Epithelial cell of esophagus (primary cell): ENCODE results near the gene TGFBR1.
A peak's percentile ranks its signal among the peaks of the same experiment; 100 is the strongest.

Experiments used
- DNase-seq: peaks from one replicate; pipeline ENCODE4 v3.0.0; 2010; ENCODE audit warnings: low read depth
- H3K4me3 ChIP-seq: 2 replicates; pipeline ENCODE4 v1.5.1; 2011; ENCODE audit warnings: mild to moderate bottlenecking, low read length, control low read depth
- CTCF ChIP-seq: IDR thresholded peaks from 2 replicates; pipeline ENCODE4 v1.5.1; 2011; ENCODE audit warnings: low read depth, mild to moderate bottlenecking, low read length, control low read depth, inconsistent platforms; ENCODE audit not compliant: insufficient read depth; ENCODE audit errors: missing control alignments

Gene TGFBR1

GRCh38 chr9:99154356-99154755 is 49.4 kb downstream of the TGFBR1 start:
- TF ChIP-seq CTCF = no peak
- no peak overlapping the region for H3K4me3 ChIP-seq
- no peak for DNase-seq

- H3K4me3 ChIP-seq = no peak overlapping the region
- DNase-seq = no peak
- TF ChIP-seq CTCF = no peak
These were observed 50.8 kb downstream of the TGFBR1 start for GRCh38 chr9:99155736-99156135.

GRCh38 chr9:99158629-99159028 is 53.7 kb downstream of the TGFBR1 start:
- no peak for TF ChIP-seq CTCF
- no peak overlapping the region for H3K4me3 ChIP-seq
- DNase-seq = no peak

GRCh38 chr9:99160173-99160572 is 55.3 kb downstream of the TGFBR1 start:
- no peak for DNase-seq
- no peak for TF ChIP-seq CTCF
- no peak overlapping the region for H3K4me3 ChIP-seq

- TF ChIP-seq CTCF = peak; percentile 55
- peak; percentile 35 for DNase-seq
- H3K4me3 ChIP-seq = no peak overlapping the region
These were observed 57.9 kb downstream of the TGFBR1 start for GRCh38 chr9:99162759-99163364.

GRCh38 chr9:99166149-99166548 is 61.2 kb downstream of the TGFBR1 start:
- H3K4me3 ChIP-seq = no peak overlapping the region
- DNase-seq = no peak
- TF ChIP-seq CTCF = no peak

- no peak for DNase-seq
- no peak overlapping the region for H3K4me3 ChIP-seq
- no peak for TF ChIP-seq CTCF
These were observed 62.2 kb downstream of the TGFBR1 start for GRCh38 chr9:99167119-99167518.
